GM18867 (cell line): ENCODE measurements around the gene BMPR1A.
"Not testable (repeated sequence)": the region's sequence is repeated elsewhere in the genome, so short reads cannot be mapped to it uniquely, and the experiment has no call there.

Experiments
- ATAC-seq: cut with Tn5 transposase; IDR thresholded peaks from one replicate; pipeline ENCODE4 v1.9.1; 2021; ENCODE audit warnings: mild to moderate bottlenecking, moderate library complexity; ENCODE audit not compliant: unreplicated experiment

BMPR1A gene

GRCh38 chr10:86964061-86964846 lies 207.8 kb downstream of the BMPR1A start:
- ATAC-seq: no peak

- no peak for ATAC-seq
These were observed 208.4 kb downstream of the BMPR1A start for GRCh38 chr10:86964847-86965190.

GRCh38 chr10:86965986-86966654 lies 209.7 kb downstream of the BMPR1A start:
- peak; percentile 42 for ATAC-seq

- no peak for ATAC-seq
These were observed 211.1 kb downstream of the BMPR1A start for GRCh38 chr10:86967481-86967941.

GRCh38 chr10:86968271-86968993 lies 212.0 kb downstream of the BMPR1A start, which contains the start of gene ADIRF:
TSS of gene ADIRF (plus strand) at chr10:86968482. CDS start at chr10:86968545, 63 bp downstream.
- ATAC-seq: no peak

- ATAC-seq: no peak
These were observed 212.6 kb downstream of the BMPR1A start for GRCh38 chr10:86968994-86969355.

GRCh38 chr10:86969421-86970041 lies 213.1 kb downstream of the BMPR1A start:
- no peak for ATAC-seq

GRCh38 chr10:86970162-86970981 lies 214.0 kb downstream of the BMPR1A start:
- ATAC-seq: no peak

GRCh38 chr10:86970982-86971231 lies 214.5 kb downstream of the BMPR1A start:
- ATAC-seq: no peak

- ATAC-seq: peak; percentile 81
These were observed 215.0 kb downstream of the BMPR1A start for GRCh38 chr10:86971232-86971991.

GRCh38 chr10:86972613-86973380 lies 216.4 kb downstream of the BMPR1A start:
- no peak for ATAC-seq

GRCh38 chr10:86974484-86974883 lies 218.1 kb downstream of the BMPR1A start:
- no peak for ATAC-seq

- ATAC-seq: no peak
These were observed 220.1 kb downstream of the BMPR1A start for GRCh38 chr10:86976362-86977056.

- not testable (repeated sequence) for ATAC-seq
These were observed 222.0 kb downstream of the BMPR1A start for GRCh38 chr10:86978457-86978856.

- no peak for ATAC-seq
These were observed 222.9 kb downstream of the BMPR1A start for GRCh38 chr10:86979296-86979818.

- no peak for ATAC-seq
These were observed 223.6 kb downstream of the BMPR1A start for GRCh38 chr10:86979977-86980448.

- ATAC-seq: not testable (repeated sequence)
These were observed 224.6 kb downstream of the BMPR1A start for GRCh38 chr10:86981020-86981419.

GRCh38 chr10:86981716-86982115 lies 225.3 kb downstream of the BMPR1A start:
- ATAC-seq: no peak
